ENCODE measurements around the gene HSD17B3.

GRCh38 chr9:96345551-96345950 lies 43.6 kb upstream of the HSD17B3 start:
- no peak for TF ChIP-seq CTCF (IDR thresholded peaks at IDR 0.05)
- no peak for TF ChIP-seq EZH2phosphoT487 (IDR thresholded peaks at IDR 0.05)
